ENCODE measurements around the gene ZSWIM8. TPM values are rescaled to one million over a fixed set of nuclear protein-coding genes. Genes with fewer than 3 reads are reported as not detected.

The ZSWIM8 gene
- total and polyA plus RNA-seq, 2 of the 8 experiments (the other 6 are each of a cell fraction or from before 2014, with no cell fraction given): 44.7 to 99.7 TPM

- TF ChIP-seq HDAC2 (IDR thresholded peaks at IDR 0.05; ENCODE audit: borderline replicate concordance in 1 of 2, low read depth in 2 of 2, low read length in 2 of 2): peak in 1 of 2 experiments; percentile 7; a peak in 2 of 4 replicates
- peak; percentile 86 for TF ChIP-seq SAP30 (IDR thresholded peaks at IDR 0.05; ENCODE audit: insufficient read depth, insufficient replicate concordance, low read length)
- TF ChIP-seq KDM4A (IDR thresholded peaks at IDR 0.05; ENCODE audit: low read depth, low read length, severe bottlenecking): no peak
- TF ChIP-seq TAF7 (optimal IDR thresholded peaks at IDR 0.05; ENCODE audit: borderline replicate concordance, low read depth, low read length): peak; percentile 80
- peak; percentile 91 for TF ChIP-seq POLR2AphosphoS5 (IDR thresholded peaks at IDR 0.05; ENCODE audit: low read depth, low read length)
- TF ChIP-seq SP4 (IDR thresholded peaks at IDR 0.05; ENCODE audit: low read length): peak; percentile 51; the same call in 1 of the 2 replicates
- peak; percentile 38; the same call in 1 of the 2 replicates for TF ChIP-seq NRF1 (IDR thresholded peaks at IDR 0.05; ENCODE audit: low read depth, low read length)
- peak; percentile 75 for TF ChIP-seq ASH2L (IDR thresholded peaks at IDR 0.05; ENCODE audit: low read length)
- TF ChIP-seq JUN (IDR thresholded peaks at IDR 0.05; ENCODE audit: low read depth, low read length): no peak
- TF ChIP-seq PHF8 (conservative IDR thresholded peaks at IDR 0.05; ENCODE audit: low read depth, low read length): peak; percentile 80
- TF ChIP-seq SP1 (IDR thresholded peaks at IDR 0.05; ENCODE audit: low read depth, low read length): peak; percentile 68; the same call in 1 of the 2 replicates
- peak; percentile 25 to 68 for TF ChIP-seq POLR2A (IDR thresholded peaks at IDR 0.05; ENCODE audit: control extremely low read depth in 1 of 2, low read depth in 2 of 2, low read length in 2 of 2)
- peak in 1 of 3 experiments; percentile 2; a peak in 2 of 4 replicates for TF ChIP-seq CTCF (IDR thresholded peaks at IDR 0.05; ENCODE audit: control extremely low read depth in 1 of 3, insufficient read depth in 1 of 3, low read depth in 1 of 3, low read length in 3 of 3)
- no peak for TF ChIP-seq SUZ12 (IDR thresholded peaks at IDR 0.05; ENCODE audit: low read length)
- no peak for TF ChIP-seq KDM1A (IDR thresholded peaks at IDR 0.05; ENCODE audit: borderline replicate concordance, low read length)
Observed at GRCh38 chr10:73743905-73744663, 41.3 kb upstream of the ZSWIM8 start, which contains the start of gene SEC24C (continued).
